HG03442 (cell line): ENCODE results near the gene SCTR.

Experiments
- ATAC-seq: cut with Tn5 transposase; IDR thresholded peaks from one replicate; pipeline ENCODE4 v1.9.1; 2021; ENCODE audit warnings: mild to moderate bottlenecking, moderate library complexity; ENCODE audit not compliant: unreplicated experiment

SCTR gene

GRCh38 chr2:119475857-119476244, 48.4 kb downstream of the SCTR start:
- no peak for ATAC-seq

GRCh38 chr2:119475225-119475856, 48.9 kb downstream of the SCTR start:
- no peak for ATAC-seq

DNA sequence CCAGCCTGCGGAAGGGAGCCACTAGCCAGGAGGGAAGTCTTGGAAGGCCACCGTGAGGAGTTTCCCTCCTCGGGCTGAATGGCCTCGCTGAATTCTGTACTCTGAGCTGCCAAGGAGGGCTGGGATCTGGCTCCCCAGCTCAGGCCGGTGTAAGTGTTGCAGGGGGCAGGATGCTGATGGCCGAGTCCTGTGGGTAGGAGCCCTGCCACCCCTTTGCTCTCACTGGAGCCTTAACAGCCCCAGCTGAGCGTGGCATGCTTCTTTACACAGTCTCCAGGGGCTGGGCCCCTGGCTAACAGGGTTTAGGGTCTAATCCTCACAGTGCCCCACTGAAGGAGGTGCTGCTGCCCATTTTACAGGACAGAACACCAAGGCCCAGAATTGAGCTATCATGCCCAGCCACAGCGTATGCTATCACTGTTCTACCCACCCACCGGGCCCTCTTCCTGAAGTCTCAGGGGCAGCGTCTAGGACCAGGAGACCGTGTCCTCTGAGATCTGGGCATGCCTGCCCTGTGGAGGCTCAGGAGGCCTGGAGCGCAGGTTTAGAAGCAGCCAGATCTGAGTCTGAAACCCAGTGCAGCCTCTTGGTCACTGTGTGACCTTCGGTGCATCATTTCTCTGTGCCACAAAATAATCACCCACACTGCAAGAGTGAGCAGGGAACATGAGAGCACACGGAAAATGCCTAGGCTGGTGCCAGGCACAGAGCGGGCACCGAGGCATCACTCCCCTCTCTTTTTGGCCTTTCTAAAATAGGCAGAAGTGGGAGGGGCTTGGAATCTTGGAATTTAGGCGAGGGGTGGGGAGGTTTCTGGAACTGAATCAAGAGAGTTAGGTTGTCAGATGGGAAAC, 49.7 kb downstream of the SCTR start:
- no peak for ATAC-seq

- no peak for ATAC-seq
These were observed 50.5 kb downstream of the SCTR start for GRCh38 chr2:119473621-119474370.

- ATAC-seq: no peak
These were observed 51.5 kb downstream of the SCTR start for GRCh38 chr2:119472749-119473148.

DNA sequence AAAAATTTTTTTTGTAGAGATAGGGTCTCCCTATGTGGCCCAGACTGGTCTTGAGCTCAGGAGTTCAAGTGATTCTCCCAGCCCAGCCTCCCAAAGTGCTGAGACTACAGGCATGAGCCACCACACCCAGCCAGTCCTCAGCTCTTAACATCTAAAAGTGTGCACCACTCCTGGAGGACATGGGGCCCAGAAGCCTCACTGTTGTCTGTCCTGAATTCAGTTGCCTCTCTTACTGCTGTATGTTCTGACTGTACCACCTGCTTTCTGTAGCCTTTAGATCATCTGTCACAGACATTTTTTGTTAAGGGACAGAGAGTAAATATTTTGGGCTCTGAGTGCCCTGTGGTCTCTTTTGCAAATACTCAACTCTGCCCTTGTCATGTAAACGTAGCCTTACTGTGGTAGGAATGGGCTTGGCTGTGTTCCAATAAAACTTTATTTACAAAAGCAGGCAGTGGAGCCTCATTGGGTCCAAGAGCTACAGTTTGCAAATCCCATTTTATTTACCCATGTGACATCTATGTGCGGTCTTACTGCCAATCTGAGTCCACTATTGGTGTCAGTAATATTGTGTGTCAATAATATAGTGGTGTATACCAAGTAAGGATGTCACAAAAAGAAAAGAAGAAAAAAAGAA, 54.5 kb downstream of the SCTR start:
- no peak for ATAC-seq

DNA sequence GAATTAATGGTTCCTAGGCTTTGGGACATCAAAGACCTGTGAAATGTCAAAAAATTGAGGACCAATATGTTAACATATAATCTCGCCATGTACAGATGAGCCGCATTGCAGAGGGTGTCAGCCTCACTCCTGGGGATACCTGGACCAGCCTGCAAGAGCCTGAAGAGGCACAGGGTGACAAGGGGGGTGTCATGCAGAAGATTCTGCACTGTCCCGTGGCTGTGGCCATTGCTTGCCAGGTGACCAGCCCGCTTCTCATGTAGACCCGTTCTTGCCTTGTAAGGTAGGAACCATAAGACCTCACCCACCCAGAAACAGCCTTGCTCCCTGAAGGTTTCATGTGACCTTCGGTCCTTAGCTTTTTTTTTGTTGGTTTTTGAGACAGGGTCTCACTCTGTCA, 55.2 kb downstream of the SCTR start:
- ATAC-seq: no peak

- ATAC-seq: no peak
These were observed 55.9 kb downstream of the SCTR start for GRCh38 chr2:119468154-119468955.

DNA sequence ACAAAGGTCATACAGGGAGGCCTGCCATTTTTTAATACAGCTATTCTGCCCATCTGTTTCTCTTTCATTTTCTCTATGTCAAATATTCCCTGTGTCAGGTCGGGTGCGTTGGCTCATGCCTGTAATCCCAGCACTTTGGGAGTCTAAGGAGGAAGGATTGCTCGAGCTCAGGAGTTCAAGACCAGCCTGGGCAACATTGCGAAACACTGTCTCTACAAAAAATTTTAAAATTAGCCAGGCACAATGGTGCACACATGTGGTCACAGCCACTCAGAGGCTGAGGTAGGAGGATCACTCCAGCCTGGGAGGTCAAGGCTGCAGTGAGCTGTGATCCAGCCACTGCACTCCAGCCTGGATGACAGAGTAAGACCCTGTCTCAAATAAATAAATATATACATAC, 57.9 kb downstream of the SCTR start:
- ATAC-seq: no peak

DNA sequence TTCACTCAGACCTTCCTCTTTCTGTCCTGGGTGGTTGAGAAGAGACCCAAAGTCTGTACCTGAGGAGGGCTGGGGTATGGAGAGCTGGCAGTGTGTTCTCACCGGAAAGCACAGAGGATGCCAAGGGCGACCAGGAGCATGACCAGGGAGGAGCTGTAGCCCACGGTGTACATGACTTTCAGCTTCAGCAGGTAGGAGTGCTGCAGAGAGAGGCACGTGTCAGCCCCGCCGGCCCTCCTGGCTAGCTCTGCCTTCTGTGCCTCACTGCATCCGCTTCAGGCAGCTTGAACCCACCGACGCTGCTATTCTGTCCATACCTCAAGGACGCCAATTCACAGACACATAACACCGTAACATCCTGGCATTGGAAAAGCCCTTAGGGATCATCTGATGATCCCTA, 58.6 kb downstream of the SCTR start:
- ATAC-seq: no peak

- no peak for ATAC-seq
These were observed 59.3 kb downstream of the SCTR start for GRCh38 chr2:119464981-119465380.

- no peak for ATAC-seq
These were observed 60.3 kb downstream of the SCTR start for GRCh38 chr2:119463990-119464389.

GRCh38 chr2:119463136-119463535, 61.1 kb downstream of the SCTR start:
- ATAC-seq: no peak

DNA sequence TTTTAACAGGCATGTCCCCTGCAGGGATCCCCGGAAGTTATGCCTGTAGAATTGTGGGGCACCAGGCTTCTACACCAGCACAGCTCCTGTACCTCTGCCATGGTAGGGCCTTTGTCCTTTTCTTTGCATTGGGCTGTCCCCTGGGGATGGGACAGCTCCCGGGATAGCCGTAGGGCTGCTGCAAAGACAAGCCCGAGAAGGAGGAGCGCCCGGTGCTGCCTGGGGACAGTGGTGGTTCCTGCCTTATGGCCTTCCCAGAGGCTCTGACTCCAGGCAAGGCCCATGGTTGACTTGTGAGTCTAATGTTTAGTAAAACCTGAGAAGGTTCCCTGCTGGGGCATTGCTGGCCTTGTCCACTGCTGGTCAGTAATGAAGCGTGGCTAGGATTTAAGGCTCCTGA, 61.7 kb downstream of the SCTR start:
- no peak for ATAC-seq

GRCh38 chr2:119461811-119462210, 62.5 kb downstream of the SCTR start:
- ATAC-seq: no peak

- no peak for ATAC-seq
These were observed 64.2 kb downstream of the SCTR start for GRCh38 chr2:119460076-119460475.

DNA sequence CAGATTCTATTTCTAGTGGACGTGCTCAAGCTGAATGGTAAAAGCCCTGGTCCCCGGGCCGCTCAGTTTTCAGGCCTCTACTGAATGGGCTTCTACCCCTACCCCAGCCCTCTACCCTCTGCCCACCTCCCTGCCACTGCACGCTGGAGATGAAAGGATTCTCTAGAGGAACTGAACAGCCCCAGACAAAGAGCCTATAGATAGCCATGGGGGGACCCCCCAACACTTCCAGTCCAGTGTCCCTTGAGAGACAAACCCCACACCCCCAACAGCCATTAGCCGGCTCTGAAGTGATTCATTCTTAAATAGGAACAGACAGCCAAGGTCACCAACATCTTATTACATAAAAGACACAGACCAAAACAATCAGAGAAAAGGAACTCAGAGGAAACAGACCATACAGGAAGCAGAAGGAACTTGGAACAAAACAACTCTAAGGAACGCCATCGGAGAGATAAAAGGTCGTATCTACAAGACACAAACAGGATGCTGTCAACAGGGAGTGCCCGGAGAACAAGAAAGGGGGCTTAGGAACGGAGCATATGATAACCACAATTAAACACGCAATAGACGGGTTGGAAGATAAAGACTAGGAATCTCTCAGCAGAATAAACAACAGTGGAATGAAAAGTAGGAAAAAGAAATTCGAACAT, 69.1 kb downstream of the SCTR start:
- ATAC-seq: no peak

DNA sequence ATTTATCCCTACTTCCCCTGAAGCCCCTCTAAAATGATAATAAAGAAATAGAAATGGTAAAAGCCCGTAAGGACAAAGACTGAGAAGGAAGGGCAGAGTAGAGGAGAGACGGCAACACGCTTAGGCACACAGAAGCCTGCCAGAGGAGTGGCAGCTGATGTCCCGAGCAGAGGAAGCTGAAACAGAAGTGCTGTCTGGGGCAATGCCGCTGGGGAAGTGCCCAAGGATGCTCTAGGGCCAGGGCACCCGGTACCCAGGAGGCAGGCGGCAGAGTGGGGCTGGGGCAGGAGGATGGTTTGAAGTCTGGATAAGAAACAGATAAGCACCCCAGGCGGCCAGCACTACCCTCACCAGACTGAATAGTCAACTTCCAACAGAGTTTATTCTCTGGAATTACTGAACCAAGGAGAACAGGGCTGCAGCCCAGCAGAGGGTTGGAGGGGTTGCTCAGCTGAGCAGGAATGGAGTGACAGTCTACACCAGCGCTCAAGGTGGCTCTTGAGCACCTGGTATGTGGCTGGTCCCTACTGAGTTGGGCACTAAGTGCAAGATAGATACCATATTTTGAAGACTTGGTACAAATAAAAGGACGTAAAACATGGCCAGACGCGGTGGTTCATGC, 70.2 kb downstream of the SCTR start:
- no peak for ATAC-seq

DNA sequence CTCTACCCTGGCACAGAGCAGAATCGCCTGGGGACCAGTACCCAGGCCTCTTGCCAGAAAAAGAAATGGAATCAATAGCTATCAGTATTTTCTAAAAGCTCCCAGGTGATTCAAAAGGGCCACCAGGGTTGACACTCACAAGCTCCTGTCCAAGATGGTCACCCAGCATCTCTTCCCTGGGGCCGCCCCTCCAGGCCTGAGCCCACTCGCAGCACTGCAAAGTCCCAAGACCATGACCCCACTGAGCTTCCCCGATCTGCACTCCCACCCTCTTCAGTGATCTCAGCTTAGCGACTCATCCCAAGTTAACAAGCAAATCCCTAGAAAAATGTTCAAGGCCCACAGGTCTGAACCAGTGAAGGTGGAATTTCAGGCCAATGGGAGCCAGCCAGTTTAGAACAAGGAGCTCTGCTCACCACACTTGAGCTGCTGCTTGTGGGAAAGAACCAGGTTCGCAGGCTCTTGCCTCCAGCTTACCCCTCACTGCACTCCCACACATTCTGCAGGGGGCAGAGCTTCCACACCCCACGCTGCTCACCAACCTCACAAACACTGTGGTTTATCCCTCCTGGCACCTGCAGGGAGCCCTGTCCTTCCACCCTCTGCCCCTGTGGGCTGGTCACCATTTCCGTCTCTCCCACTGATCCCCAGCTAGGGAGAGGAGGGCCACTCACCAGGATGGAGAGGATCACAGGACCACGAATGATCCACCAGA, 72.8 kb downstream of the SCTR start:
- no peak for ATAC-seq
